ENCODE results near the gene REXO2. TPM values are rescaled to one million over a fixed set of nuclear protein-coding genes. Genes with fewer than 3 reads are reported as not detected.

Gene REXO2
- total RNA-seq = 10 to 100 TPM; 66.6 to 70.0 TPM

- no peaks in the 10 kb centered on the region for H3K9me3 Mint-ChIP-seq (ENCODE audit: low read depth)
- intact Hi-C loops (cut with DNase I, micrococcal nuclease) = loop anchor here (1.0 to 10.0 kb wide), 8 partner anchors 39 to 1125 kb away; partner anchors contain the start of genes C11orf71 (in 2 of the 2), RBM7 (in 2 of the 2), TTC12 (in 1 of the 2) and USP28 (in 1 of the 2)
- CTCF ChIA-PET = interaction anchor here (0.7 to 1.3 kb wide), 7 partner anchors 9 to 61 kb away, joined by 3 to 6 read pairs (median 4); no protein-coding TSS in a partner anchor
- peak within 1 kb of the TSS; percentile 93 for H3K4me3 Mint-ChIP-seq
- DNase-seq = peak; percentile 96
- POLR2A ChIA-PET = interaction anchor here (1.0 kb wide), 1 partner anchor 39 kb away, joined by 4 read pairs; the partner anchor contains the start of genes C11orf71 and RBM7
- peak; percentile 97 for ATAC-seq
- H3K36me3 Mint-ChIP-seq (ENCODE audit: low read depth) = peaks cover 19% of the 10 kb centered on the region
- peaks cover 27% of the 10 kb centered on the region for H3K4me1 Mint-ChIP-seq
- H3K27ac Mint-ChIP-seq = peak within 1 kb of the TSS; percentile 93
- no peaks in the 10 kb centered on the region for H3K27me3 Mint-ChIP-seq
Measured at GRCh38 chr11:114439229-114440120, at the start of gene REXO2. Gene REXO2, plus strand, starts transcription at chr11:114439467. Its CDS starts 62 bp downstream, at chr11:114439529.

- CTCF ChIA-PET = interaction anchor here (0.8 to 1.2 kb wide), 2 partner anchors 26 to 46 kb away, joined by 4 to 6 read pairs; partner anchors contain the start of gene REXO2
- intact Hi-C loops (cut with DNase I, micrococcal nuclease) = no loop called here
- Mint-ChIP-seq H3K27ac (no peak overlapping the region), H3K4me1 (peaks cover 11% of the 10 kb centered on the region), H3K36me3 (ENCODE audit: low read depth) (no peaks in the 10 kb centered on the region), H3K4me3 (no peak overlapping the region), H3K9me3 (ENCODE audit: low read depth) (no peaks in the 10 kb centered on the region), H3K27me3 (no peaks in the 10 kb centered on the region)
- POLR2A ChIA-PET = interaction anchor here (0.6 kb wide), 1 partner anchor 1837 kb away, joined by 3 read pairs; no protein-coding TSS in a partner anchor
- ATAC-seq (no peak), DNase-seq (no peak)
Measured at GRCh38 chr11:114392735-114393667, 46.3 kb upstream of the REXO2 start.

DNA sequence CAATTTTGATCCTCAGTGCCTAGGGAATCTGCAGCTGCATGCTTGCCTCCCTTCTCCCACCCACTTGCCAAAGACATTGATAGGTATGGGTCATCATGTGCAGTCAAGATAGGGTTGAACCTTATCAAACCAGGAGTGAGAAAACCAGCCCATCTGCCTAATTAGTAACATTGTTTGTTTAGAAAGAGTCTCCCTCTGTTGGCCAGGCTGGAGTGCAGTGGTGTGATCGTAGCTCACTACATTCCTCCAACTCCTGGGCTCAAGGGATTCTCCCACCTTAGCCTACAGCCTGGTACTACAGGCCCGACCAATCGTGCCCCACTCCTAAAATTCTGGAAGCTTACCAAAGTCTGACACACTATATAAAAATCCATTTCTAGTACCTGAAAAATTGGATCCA lies 43.5 kb upstream of the REXO2 start:
- CTCF ChIA-PET = no interaction called here
- POLR2A ChIA-PET = no interaction called here
- H3K36me3 Mint-ChIP-seq (ENCODE audit: low read depth) = peaks cover 8% of the 10 kb centered on the region
- H3K4me1 Mint-ChIP-seq = peaks cover 24% of the 10 kb centered on the region
- no peak overlapping the region for H3K4me3 Mint-ChIP-seq
- DNase-seq (no peak), ATAC-seq (no peak)
- H3K9me3 Mint-ChIP-seq (ENCODE audit: low read depth) = no peaks in the 10 kb centered on the region
- H3K27me3 Mint-ChIP-seq = no peaks in the 10 kb centered on the region
- H3K27ac Mint-ChIP-seq = no peak overlapping the region
- intact Hi-C loops (cut with DNase I, micrococcal nuclease) = no loop called here

DNA sequence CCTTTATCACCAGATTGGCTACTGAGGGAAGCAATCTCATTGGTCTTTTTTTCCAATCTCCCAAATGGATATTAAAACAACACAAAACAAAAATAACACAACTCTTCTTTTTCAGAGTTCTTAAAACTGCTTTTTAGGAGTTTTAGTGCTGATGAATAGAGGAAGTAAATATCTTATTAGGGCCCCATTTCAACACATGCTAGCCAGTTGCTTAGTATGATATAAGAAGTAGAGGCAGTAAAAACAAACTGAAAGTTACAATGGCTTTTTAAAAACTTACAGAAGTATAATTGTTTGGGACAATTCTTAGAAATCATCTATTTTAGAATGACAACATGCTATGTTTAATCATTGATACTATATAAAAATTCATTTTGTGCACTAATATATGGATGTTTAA lies 42.4 kb upstream of the REXO2 start:
- Mint-ChIP-seq H3K27ac (no peak overlapping the region), H3K27me3 (no peaks in the 10 kb centered on the region), H3K4me3 (no peak overlapping the region), H3K36me3 (ENCODE audit: low read depth) (peaks cover 9% of the 10 kb centered on the region), H3K4me1 (peaks cover 24% of the 10 kb centered on the region), H3K9me3 (ENCODE audit: low read depth) (no peaks in the 10 kb centered on the region)
- ATAC-seq (no peak), DNase-seq (no peak)
- intact Hi-C loops (cut with DNase I, micrococcal nuclease) = no loop called here
- ChIA-PET POLR2A (no interaction called here), CTCF (no interaction called here)

DNA sequence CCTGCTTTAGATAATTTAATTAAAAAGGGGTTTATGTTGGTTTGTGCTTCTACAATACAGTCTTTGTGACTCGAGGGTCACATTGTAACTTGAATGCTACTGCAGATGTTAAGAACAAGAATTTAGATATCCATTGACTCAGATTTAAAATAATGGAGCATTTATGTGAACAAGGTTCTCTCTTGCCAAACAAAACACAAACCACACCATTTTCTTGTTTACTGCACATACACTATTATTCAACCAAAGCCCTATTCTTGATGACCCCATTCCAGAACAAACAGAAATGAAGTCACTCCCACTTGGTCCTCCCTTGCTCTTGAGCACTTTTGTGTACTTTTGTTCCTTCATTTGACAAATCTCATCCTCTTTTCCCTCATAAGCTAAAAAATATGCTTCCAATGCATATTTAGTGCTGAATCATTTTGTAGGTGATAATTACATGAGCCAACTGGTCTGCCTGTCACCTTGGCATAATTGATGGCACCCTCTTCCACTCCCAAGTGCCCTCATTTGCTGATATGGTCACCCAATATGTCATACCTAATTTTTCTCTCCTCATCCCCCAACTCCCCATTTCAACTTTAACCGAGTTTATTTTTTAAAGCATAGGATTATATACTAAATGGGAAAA lies 41.8 kb upstream of the REXO2 start:
- Mint-ChIP-seq H3K36me3 (ENCODE audit: low read depth) (peaks cover 11% of the 10 kb centered on the region), H3K27ac (no peak overlapping the region), H3K4me1 (peaks cover 28% of the 10 kb centered on the region), H3K9me3 (ENCODE audit: low read depth) (no peaks in the 10 kb centered on the region), H3K27me3 (no peaks in the 10 kb centered on the region), H3K4me3 (no peak overlapping the region)
- ChIA-PET CTCF (interaction anchor here (0.9 to 1.3 kb wide), 2 partner anchors 51 to 57 kb away, joined by 3 to 5 read pairs; no protein-coding TSS in a partner anchor), POLR2A (no interaction called here)
- intact Hi-C loops (cut with DNase I, micrococcal nuclease) = no loop called here
- DNase-seq (no peak), ATAC-seq (no peak)

DNA sequence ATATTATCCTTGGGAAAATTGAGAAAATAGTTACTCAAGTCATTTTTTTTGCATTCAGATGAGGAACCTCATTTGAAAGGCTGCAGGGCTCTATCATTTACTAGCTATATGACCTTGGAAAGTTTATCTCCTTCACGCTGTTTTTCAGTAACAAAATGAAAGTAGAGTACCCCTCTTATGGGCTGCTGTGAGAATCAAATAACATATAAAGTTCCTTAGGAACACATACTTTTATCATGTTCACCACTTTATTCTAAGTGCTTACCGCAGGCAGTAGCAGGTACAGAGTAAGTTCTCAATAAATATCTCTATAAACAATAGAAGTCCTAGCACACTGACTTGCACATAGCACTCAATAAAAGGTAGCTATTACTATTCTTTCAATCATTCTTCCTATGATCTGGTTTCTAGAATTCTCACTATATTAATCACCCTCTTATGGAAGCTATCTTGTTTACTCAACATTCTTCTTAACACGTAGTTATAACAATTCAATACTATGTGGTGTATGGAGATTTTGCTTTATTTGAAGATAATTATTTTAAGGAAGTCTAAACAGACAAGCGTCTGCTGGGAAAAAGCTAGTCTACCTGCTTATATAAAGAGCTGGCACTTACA lies 40.9 kb upstream of the REXO2 start:
- no peaks in the 10 kb centered on the region for H3K27me3 Mint-ChIP-seq
- intact Hi-C loops (cut with DNase I, micrococcal nuclease) = loop anchor here in 1 of 2 experiments (2.0 kb wide), 1 partner anchor 58 kb away; no protein-coding TSS in a partner anchor
- no peak for DNase-seq
- peaks cover 34% of the 10 kb centered on the region for H3K4me1 Mint-ChIP-seq
- H3K4me3 Mint-ChIP-seq = peak overlapping the region; percentile 98
- peaks cover 16% of the 10 kb centered on the region for H3K36me3 Mint-ChIP-seq (ENCODE audit: low read depth)
- no peak for ATAC-seq
- ChIA-PET CTCF (interaction anchor here (0.6 to 1.3 kb wide), 3 partner anchors 51 to 478 kb away, joined by 3 to 5 read pairs (median 4); no protein-coding TSS in a partner anchor), POLR2A (no interaction called here)
- H3K9me3 Mint-ChIP-seq (ENCODE audit: low read depth) = no peaks in the 10 kb centered on the region
- peak overlapping the region; percentile 99 for H3K27ac Mint-ChIP-seq

DNA sequence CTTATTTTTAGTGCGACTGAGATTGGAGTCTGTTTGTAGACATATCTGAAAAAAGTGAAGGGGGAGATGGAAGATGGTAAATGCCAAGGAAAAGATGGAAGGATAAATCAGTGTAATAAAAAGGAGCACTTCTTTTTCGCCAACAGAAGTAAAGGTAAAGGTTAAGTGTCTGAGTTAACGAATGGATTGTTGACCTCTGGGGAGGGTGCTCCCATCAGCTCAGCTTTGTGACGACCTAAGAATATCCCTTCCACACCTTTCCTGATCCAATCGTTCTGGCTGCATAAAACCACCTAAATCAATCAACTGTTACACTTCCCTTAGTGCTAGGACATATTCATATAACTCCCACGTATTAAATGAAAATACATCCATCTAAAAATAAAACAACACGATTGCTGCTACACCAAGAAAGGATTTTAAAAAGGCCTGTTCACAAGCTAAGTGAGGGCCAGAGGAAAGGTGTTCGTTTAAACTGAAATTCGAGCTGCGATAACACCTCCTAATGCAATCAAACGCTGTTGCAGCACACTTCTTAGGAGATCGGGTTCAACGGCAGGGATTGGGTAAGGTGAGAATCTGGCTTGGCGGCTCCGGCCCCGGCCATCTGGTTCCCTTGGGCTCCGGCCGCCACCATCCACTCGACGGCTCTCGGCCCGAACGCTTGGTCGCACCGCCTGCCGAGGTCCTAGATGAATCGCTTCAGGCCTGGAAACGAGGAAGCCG lies 39.6 kb upstream of the REXO2 start:
- CTCF ChIA-PET = interaction anchor here (1.2 kb wide), 1 partner anchor 56 kb away, joined by 3 read pairs; no protein-coding TSS in a partner anchor
- ATAC-seq (peak; percentile 20), DNase-seq (no peak)
- Mint-ChIP-seq H3K36me3 (ENCODE audit: low read depth) (peaks cover 21% of the 10 kb centered on the region), H3K27ac (peak overlapping the region; percentile 99), H3K9me3 (ENCODE audit: low read depth) (no peaks in the 10 kb centered on the region), H3K4me1 (peaks cover 43% of the 10 kb centered on the region), H3K27me3 (no peaks in the 10 kb centered on the region), H3K4me3 (peak overlapping the region; percentile 98)
- intact Hi-C loops (cut with DNase I, micrococcal nuclease) = loop anchor here (1.0 to 10.0 kb wide), 8 partner anchors 40 to 1087 kb away; partner anchors contain the start of genes REXO2 (in 2 of the 2), USP28 (in 2 of the 2), TTC12 (in 1 of the 2) and ZW10 (in 1 of the 2)
- POLR2A ChIA-PET = interaction anchor here (0.7 kb wide), 1 partner anchor 12 kb away, joined by 3 read pairs; no protein-coding TSS in a partner anchor

DNA sequence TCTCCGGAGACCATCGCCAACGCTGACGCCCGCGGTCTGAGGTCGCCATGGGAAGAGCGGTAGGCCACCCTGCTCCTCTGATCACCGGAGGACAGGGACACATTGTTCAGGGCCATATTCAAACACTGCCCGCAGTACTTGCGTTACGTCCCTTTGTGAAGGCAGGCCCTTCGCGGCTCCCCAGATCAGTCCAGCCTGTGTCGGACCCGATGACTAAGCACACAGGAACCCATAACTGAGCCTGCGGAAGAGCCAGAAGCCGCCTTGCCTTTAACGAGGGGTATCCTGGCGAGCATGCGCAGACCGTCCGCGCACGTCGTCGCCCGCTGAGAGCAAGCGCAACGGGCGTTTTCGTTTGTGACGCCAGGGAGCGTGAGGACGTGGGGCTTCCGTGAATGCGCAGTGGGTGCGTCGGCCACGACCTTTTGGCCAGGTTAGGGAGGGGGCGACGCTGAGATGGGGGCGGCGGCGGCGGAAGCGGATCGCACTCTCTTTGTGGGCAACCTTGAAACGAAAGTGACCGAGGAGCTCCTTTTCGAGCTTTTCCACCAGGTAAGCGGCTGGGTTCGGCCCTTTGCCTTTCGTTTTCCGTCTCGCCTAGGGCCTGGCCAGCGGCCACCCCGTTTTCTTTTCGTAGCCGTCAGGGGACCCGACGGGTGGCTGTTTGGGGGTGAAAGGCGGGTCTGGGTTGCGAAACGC lies 38.9 kb upstream of the REXO2 start, which contains the start of the genes C11orf71 and RBM7:
Gene C11orf71, minus strand, starts transcription at position 296 of the 699 bp plus-strand sequence. Its CDS starts 180 bp downstream, at position 116.
Gene RBM7, plus strand, starts transcription at position 451 of the 699 bp plus-strand sequence. Its CDS starts 6 bp downstream, at position 457.
- CTCF ChIA-PET = interaction anchor here (1.2 kb wide), 1 partner anchor 57 kb away, joined by 3 read pairs; no protein-coding TSS in a partner anchor
- H3K4me1 Mint-ChIP-seq = peaks cover 49% of the 10 kb centered on the region
- POLR2A ChIA-PET = interaction anchor here (0.8 kb wide), 1 partner anchor 39 kb away, joined by 4 read pairs; the partner anchor contains the start of gene REXO2
- H3K9me3 Mint-ChIP-seq (ENCODE audit: low read depth) = no peaks in the 10 kb centered on the region
- peak within 1 kb of the TSS; percentile 99 for H3K27ac Mint-ChIP-seq
- intact Hi-C loops (cut with DNase I, micrococcal nuclease) = loop anchor here (1.0 to 10.0 kb wide), 7 partner anchors 39 to 1088 kb away; partner anchors contain the start of genes REXO2 (in 2 of the 2), USP28 (in 2 of the 2), TTC12 (in 1 of the 2) and ZW10 (in 1 of the 2)
- no peaks in the 10 kb centered on the region for H3K27me3 Mint-ChIP-seq
- peak; percentile 99 for DNase-seq
- peak within 1 kb of the TSS; percentile 98 for H3K4me3 Mint-ChIP-seq
- ATAC-seq = peak; percentile 95
- H3K36me3 Mint-ChIP-seq (ENCODE audit: low read depth) = peaks cover 27% of the 10 kb centered on the region

DNA sequence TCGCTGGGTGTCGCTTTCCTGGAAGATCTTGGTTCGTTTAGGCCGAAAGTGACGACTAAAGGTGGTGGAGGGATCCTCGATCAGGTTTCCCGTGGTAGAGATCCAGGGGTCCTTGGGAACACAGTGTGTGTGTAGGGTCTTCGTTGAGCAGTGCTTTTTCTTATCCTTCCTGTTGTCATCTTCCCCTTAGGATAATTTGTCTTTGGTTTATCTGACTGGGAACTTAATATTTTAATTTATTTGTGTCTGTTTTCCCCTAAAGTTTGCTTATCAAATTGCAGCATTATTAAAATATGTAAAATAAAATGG lies 38.4 kb upstream of the REXO2 start:
- POLR2A ChIA-PET = interaction anchor here (0.8 kb wide), 1 partner anchor 38 kb away, joined by 4 read pairs; the partner anchor contains the start of gene REXO2

More for the DNA sequence above, 38.4 kb upstream of the REXO2 start:
- peak overlapping the region; percentile 98 for H3K4me3 Mint-ChIP-seq
- ATAC-seq = no peak
- H3K9me3 Mint-ChIP-seq (ENCODE audit: low read depth) = no peaks in the 10 kb centered on the region
- peaks cover 32% of the 10 kb centered on the region for H3K36me3 Mint-ChIP-seq (ENCODE audit: low read depth)
- H3K27ac Mint-ChIP-seq = peak overlapping the region; percentile 99
- H3K4me1 Mint-ChIP-seq = peaks cover 54% of the 10 kb centered on the region
- H3K27me3 Mint-ChIP-seq = no peaks in the 10 kb centered on the region
- intact Hi-C loops (cut with DNase I, micrococcal nuclease) = loop anchor here (1.0 to 10.0 kb wide), 7 partner anchors 38 to 1089 kb away; partner anchors contain the start of genes REXO2 (in 2 of the 2), USP28 (in 2 of the 2), TTC12 (in 1 of the 2) and ZW10 (in 1 of the 2)
- CTCF ChIA-PET = no interaction called here
- no peak for DNase-seq

All from activated CD4-positive, alpha-beta T cell treated with anti-CD3 and anti-CD28 coated beads for 36 hours (primary cell).